ENCODE measurements around the gene MAD1L1.

DNA sequence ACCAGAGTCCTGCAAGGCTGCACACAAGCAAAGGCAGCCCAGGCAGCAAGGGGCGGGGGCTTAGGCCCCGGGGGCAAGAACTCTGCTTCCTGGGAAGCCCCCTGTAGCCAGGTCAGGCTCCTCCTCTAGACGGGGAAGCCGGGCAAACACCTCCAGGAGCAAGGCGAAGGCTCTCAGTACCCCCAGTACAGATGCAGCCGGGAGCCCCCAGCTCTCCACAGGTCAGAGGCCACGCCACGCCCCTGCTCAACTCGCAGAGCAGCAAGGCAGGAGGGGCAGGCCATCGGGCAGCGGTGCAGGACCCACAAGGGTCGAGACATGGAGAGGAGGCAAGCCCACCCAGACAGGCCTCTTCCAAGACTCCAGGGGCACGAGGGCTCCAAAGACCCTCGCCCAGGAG lies 108.8 kb downstream of the MAD1L1 start:
- TF ChIP-seq EZH2 (IDR thresholded peaks at IDR 0.05) (no peak), FOXP2 (optimal IDR thresholded peaks at IDR 0.05; ENCODE audit: control extremely low read depth, extremely low read length, insufficient read depth) (no peak), POLR2AphosphoS5 (IDR thresholded peaks at IDR 0.05; ENCODE audit: borderline replicate concordance, low read depth, low read length) (no peak)
